H1 (cell line): ENCODE results near the gene ESRP2. TPM values are rescaled to one million over a fixed set of nuclear protein-coding genes. Genes with fewer than 3 reads are reported as not detected.

Experiments
- BACH1 ChIP-seq: IDR thresholded peaks from 2 replicates; pipeline ENCODE4 v1.6.1; 2012; ENCODE audit warnings: low read length, improper control_type of control experiment
- KDM1A ChIP-seq: fragments of 200-600, 300-600 bp; sonication (generic); IDR thresholded peaks from 2 replicates; pipeline ENCODE4 v1.7.1; 2016; ENCODE audit warnings: mild to moderate bottlenecking, low read length, borderline replicate concordance
- POLR2AphosphoS5 ChIP-seq: IDR thresholded peaks from 2 replicates; pipeline ENCODE4 v1.6.1; 2011; ENCODE audit warnings: low read depth, low read length
- TAF1 ChIP-seq: IDR thresholded peaks from 2 replicates; pipeline ENCODE4 v1.6.1; 2011; ENCODE audit warnings: mild to moderate bottlenecking, low read depth, low read length
- polyA plus RNA-seq, 7 experiments: library from polyadenylated mRNA; depleted of rRNA in 3 of 7; stranded (reverse) in 5 of 7; unstranded in 2 of 7; fragments of >200 nt in 5 of 7; fragments of 200-250 nt in 2 of 7; gene quantifications; 1 replicate in 5 of 7; 2 replicates in 1 of 7; 4 replicates in 1 of 7; pipeline versions ENCODE4 v1.2.1 to v1.2.3, GENCODE V29; 2011 to 2013; ENCODE audit warnings: missing spikeins in 2 of 7, mixed read lengths in 2 of 7
- total RNA-seq: library from RNA; stranded (reverse); fragmentation: NEBNext Ultra II Directional; extraction: Animal tissue kit (Norgen Biotek cat#: 25700); gene quantifications from 2 replicates; pipeline ENCODE4 v1.2.1, GENCODE V29; 2021
- TF ChIP-seq, protein P1 (sequence below), 3 experiments: IDR thresholded peaks; 1 replicate in 2 of 3; 2 replicates in 1 of 3; pipeline versions ENCODE4 v1.5.1 to v1.6.1; 2011; ENCODE audit warnings: low read length in 3 of 3, mild to moderate bottlenecking in 3 of 3, inconsistent platforms in 2 of 3, low read depth in 1 of 3, moderate library complexity in 1 of 3; ENCODE audit not compliant: insufficient read depth in 1 of 3; ENCODE audit errors: control extremely low read depth in 1 of 3

The ESRP2 gene
- total and polyA plus RNA-seq, 2 of the 8 experiments (the other 6 are each of a cell fraction or from before 2014, with no cell fraction given), result 35.1 to 45.8 TPM

DNA sequence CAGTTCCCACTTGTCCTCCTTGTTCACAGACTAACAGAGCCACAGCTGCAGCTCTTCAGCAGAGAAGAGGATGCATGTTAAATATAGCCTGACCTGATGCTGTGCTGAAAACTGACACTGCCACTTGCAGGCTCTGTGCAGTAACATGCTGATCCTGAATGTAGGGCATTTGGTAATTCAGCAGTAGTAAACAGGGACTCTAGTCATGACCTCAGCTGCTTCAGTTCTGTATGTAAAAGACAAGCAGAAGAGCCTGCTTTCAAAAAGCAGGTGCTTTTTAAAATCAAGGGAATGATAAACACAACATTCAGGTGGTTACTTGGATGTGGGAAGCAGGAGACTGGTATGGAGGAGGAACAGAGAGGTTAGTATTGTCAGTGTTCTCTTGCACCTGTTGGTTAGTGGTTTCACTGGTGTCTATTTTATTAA lies 33.8 kb downstream of the ESRP2 start (continued):
- TF ChIP-seq BACH1, result no peak
- no peak for TF ChIP-seq KDM1A
- TF ChIP-seq TAF1, result no peak
- TF ChIP-seq, protein P1, sequence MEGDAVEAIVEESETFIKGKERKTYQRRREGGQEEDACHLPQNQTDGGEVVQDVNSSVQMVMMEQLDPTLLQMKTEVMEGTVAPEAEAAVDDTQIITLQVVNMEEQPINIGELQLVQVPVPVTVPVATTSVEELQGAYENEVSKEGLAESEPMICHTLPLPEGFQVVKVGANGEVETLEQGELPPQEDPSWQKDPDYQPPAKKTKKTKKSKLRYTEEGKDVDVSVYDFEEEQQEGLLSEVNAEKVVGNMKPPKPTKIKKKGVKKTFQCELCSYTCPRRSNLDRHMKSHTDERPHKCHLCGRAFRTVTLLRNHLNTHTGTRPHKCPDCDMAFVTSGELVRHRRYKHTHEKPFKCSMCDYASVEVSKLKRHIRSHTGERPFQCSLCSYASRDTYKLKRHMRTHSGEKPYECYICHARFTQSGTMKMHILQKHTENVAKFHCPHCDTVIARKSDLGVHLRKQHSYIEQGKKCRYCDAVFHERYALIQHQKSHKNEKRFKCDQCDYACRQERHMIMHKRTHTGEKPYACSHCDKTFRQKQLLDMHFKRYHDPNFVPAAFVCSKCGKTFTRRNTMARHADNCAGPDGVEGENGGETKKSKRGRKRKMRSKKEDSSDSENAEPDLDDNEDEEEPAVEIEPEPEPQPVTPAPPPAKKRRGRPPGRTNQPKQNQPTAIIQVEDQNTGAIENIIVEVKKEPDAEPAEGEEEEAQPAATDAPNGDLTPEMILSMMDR (IDR thresholded peaks at IDR 0.05; ENCODE audit: control extremely low read depth in 1 of 3, insufficient read depth in 1 of 3, low read depth in 1 of 3, low read length in 3 of 3), result no peak
- TF ChIP-seq POLR2AphosphoS5, result no peak
